Erythroblast (primary cell): ENCODE results near the gene IZUMO4.

Source experiments
- GATA1 ChIP-seq: IDR thresholded peaks from 2 replicates; pipeline ENCODE4 v1.6.1; 2011; ENCODE audit warnings: low read depth, mild to moderate bottlenecking, control low read depth, low read length, moderate library complexity
- POLR2A ChIP-seq: IDR thresholded peaks from 2 replicates; pipeline ENCODE4 v1.6.1; 2011; ENCODE audit warnings: mild to moderate bottlenecking, low read length

- TF ChIP-seq POLR2A (no peak), GATA1 (no peak)
These were observed 19.8 kb downstream of the IZUMO4 start for GRCh38 chr19:2116507-2116906.
